Measurements from ENCODE around the gene FGD6. TPM values are rescaled to one million over a fixed set of nuclear protein-coding genes. Genes with fewer than 3 reads are reported as not detected.

FGD6 gene
- total RNA-seq, 1 donor from 2014 or later, result 11.9 TPM

DNA sequence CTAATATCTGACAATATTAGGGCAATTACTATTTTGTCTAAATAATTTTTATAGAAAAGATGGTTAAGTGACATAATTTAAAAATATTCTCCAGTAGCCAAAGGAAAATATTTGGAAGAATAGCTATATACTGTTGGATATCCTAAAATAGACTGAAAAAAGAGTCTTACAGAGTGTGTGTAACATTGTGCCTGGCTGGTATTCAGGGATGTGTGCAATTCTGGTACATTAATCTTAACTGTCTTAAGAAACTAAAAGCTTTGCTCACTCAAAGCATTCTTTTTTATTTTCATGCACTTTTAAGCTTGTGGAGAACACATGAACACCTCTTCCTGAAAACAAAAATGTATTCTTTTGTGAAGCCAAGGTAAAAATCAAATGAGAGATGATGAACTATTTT, 133.8 kb downstream of the FGD6 start:
- TF ChIP-seq, protein P1, sequence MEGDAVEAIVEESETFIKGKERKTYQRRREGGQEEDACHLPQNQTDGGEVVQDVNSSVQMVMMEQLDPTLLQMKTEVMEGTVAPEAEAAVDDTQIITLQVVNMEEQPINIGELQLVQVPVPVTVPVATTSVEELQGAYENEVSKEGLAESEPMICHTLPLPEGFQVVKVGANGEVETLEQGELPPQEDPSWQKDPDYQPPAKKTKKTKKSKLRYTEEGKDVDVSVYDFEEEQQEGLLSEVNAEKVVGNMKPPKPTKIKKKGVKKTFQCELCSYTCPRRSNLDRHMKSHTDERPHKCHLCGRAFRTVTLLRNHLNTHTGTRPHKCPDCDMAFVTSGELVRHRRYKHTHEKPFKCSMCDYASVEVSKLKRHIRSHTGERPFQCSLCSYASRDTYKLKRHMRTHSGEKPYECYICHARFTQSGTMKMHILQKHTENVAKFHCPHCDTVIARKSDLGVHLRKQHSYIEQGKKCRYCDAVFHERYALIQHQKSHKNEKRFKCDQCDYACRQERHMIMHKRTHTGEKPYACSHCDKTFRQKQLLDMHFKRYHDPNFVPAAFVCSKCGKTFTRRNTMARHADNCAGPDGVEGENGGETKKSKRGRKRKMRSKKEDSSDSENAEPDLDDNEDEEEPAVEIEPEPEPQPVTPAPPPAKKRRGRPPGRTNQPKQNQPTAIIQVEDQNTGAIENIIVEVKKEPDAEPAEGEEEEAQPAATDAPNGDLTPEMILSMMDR (IDR thresholded peaks at IDR 0.05), result no peak
- Mint-ChIP-seq H3K27me3 (ENCODE audit: unreplicated experiment) (no peaks in the 10 kb centered on the region), H3K36me3 (ENCODE audit: unreplicated experiment) (peaks cover 5% of the 10 kb centered on the region), H3K4me1 (ENCODE audit: unreplicated experiment) (peaks cover 22% of the 10 kb centered on the region), H3K27ac (ENCODE audit: unreplicated experiment) (peak overlapping the region; percentile 80), H3K4me3 (ENCODE audit: unreplicated experiment) (no peak overlapping the region), H3K9me3 (ENCODE audit: unreplicated experiment) (no peaks in the 10 kb centered on the region)
- no peak for DNase-seq (ENCODE audit: extremely low spot score, unreplicated experiment)

DNA sequence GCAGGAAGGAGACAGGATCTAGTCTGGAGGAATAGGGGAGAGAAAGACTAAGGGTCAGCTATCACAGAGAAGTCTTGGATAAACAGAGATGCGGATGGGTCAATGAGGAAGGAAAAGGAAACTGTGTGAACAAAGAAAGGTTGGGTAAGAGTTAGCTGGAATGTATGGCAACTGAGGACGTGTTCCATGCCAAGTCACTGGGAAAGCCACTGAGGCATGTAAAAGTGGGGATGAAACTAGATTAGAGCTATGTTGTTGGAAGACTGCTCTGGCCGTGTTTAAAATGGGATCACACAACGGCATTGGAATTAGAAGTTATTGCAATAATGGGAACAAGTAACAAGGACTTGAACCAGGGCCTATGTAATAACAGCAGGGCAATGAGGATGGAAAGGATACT, 139.9 kb downstream of the FGD6 start:
- Mint-ChIP-seq H3K4me3 (ENCODE audit: unreplicated experiment) (no peak overlapping the region), H3K9me3 (ENCODE audit: unreplicated experiment) (no peaks in the 10 kb centered on the region), H3K27ac (ENCODE audit: unreplicated experiment) (no peak overlapping the region), H3K36me3 (ENCODE audit: unreplicated experiment) (peaks cover 4% of the 10 kb centered on the region), H3K27me3 (ENCODE audit: unreplicated experiment) (no peaks in the 10 kb centered on the region), H3K4me1 (ENCODE audit: unreplicated experiment) (peaks cover 15% of the 10 kb centered on the region)
- TF ChIP-seq, protein P1 (IDR thresholded peaks at IDR 0.05), result no peak
- DNase-seq (ENCODE audit: extremely low spot score, unreplicated experiment), result no peak

DNA sequence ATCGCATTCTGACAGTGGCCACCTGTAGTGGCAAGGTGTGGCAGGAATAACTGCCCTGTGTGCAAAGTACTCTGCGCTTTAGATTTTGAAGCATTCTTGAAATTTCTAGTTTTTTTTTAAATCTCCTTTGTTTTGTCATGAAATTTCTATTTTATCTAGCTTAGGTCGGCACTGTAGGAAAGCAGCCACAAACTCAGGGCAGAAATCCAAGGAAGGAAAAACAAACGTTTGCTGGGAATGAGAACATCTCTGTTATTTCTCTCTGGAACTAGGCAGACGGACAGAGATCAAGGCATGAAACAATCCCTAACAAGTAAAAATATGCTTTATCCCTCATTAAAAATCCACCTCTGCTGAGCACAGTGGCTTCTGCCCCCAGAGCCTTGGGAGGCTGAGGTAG, 142.5 kb downstream of the FGD6 start:
- Mint-ChIP-seq H3K27me3 (ENCODE audit: unreplicated experiment) (no peaks in the 10 kb centered on the region), H3K4me1 (ENCODE audit: unreplicated experiment) (peaks cover 22% of the 10 kb centered on the region), H3K4me3 (ENCODE audit: unreplicated experiment) (no peak overlapping the region), H3K9me3 (ENCODE audit: unreplicated experiment) (no peaks in the 10 kb centered on the region), H3K27ac (ENCODE audit: unreplicated experiment) (peak overlapping the region; percentile 74), H3K36me3 (ENCODE audit: unreplicated experiment) (no peaks in the 10 kb centered on the region)
- DNase-seq (ENCODE audit: extremely low spot score, unreplicated experiment), result no peak
- TF ChIP-seq, protein P1 (IDR thresholded peaks at IDR 0.05), result no peak

DNA sequence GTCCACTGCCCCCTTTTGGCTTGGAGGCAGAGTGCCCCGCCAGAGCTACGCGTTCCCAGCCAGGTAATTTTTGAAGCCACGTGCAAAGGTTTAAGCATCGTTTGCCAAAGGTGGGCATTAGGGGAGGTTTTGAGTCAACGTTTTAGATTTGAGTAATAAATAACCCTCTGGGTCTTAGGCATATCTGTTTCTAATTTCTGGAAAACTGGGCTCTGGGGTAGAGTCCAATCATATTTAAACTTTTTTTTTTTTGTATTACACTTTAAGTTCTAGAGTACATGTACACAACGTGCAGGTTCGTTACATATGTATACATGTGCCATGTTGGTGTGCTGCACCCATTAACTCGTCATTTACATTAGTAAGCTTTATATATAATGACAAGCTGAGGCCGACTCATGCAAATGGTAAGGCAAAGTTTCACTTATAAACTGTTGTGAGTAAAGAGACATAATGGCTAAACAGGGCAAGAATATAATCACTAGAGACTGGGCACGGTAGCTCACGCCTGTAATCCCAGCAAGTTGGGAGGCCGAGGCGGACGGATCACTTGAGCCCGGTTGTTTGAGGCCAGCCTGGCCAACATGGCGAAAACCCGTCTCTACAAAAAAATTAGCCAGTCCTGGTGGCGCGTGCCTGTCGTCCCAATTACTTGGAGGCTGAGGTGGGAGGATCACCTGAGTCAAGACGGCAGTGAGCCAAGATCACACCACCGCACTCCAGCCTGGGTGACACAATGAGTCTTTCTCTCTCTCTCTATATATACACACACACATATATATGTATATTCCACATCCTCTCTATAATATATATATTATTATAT, 143.4 kb downstream of the FGD6 start:
- H3K4me3 Mint-ChIP-seq (ENCODE audit: unreplicated experiment), result peak overlapping the region; percentile 93
- H3K27me3 Mint-ChIP-seq (ENCODE audit: unreplicated experiment), result no peaks in the 10 kb centered on the region
- TF ChIP-seq, protein P1 (IDR thresholded peaks at IDR 0.05), result peak; percentile 91
- DNase-seq (ENCODE audit: extremely low spot score, unreplicated experiment), result no peak
- peaks cover 22% of the 10 kb centered on the region for H3K4me1 Mint-ChIP-seq (ENCODE audit: unreplicated experiment)
- H3K9me3 Mint-ChIP-seq (ENCODE audit: unreplicated experiment), result no peaks in the 10 kb centered on the region
- peak overlapping the region; percentile 91 for H3K27ac Mint-ChIP-seq (ENCODE audit: unreplicated experiment)
- no peaks in the 10 kb centered on the region for H3K36me3 Mint-ChIP-seq (ENCODE audit: unreplicated experiment)

DNA sequence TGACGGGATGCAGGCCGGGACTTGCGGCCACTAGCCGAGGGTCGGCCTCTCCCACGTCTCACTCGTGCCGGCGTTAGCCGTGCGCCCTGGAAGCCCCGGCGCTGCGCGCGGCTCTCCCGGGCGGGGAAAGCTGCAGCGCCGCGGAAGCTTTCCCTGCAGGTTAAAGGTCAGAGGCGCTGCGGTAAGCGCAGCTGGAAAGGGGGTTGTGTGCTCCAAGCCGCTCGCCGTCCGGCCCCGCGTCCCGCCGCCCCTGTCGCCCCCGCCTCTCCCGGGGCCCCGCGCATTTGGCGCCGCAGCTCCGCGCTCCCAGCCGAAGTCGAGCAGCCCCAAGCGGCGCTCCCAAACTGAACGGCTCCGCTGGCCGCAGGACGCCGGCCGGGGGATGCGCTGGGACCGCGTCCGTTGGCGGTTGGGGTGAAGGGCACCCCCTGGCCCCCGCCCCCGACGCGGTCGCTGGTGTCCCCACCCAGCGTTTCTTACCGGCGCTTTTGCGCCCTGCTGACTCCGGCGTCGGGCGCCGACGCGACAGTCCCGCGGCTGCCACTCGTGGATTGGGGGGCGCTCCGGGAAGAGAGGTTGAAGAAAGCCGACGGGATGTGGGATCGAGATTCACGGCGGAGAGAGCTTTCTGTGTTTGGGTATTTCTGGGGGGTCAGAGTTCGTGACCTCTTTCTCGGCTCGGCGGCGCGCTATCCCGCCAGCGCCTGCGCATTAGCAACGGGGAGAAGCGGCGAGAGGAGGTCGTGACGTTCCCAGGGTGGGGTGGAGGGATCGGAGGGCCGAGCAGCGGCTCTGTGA, 144.2 kb downstream of the FGD6 start, which contains the start of gene NR2C1:
Gene NR2C1, minus strand, starts transcription at position 719 of the 798 bp plus-strand sequence. CDS start 6,234 bp downstream, outside the sequence.
- Mint-ChIP-seq H3K4me1 (ENCODE audit: unreplicated experiment) (peaks cover 22% of the 10 kb centered on the region), H3K9me3 (ENCODE audit: unreplicated experiment) (no peaks in the 10 kb centered on the region), H3K27me3 (ENCODE audit: unreplicated experiment) (no peaks in the 10 kb centered on the region), H3K27ac (ENCODE audit: unreplicated experiment) (peak within 1 kb of the TSS; percentile 91), H3K36me3 (ENCODE audit: unreplicated experiment) (peaks cover 1% of the 10 kb centered on the region), H3K4me3 (ENCODE audit: unreplicated experiment) (peak within 1 kb of the TSS; percentile 93)
- peak; percentile 95 for DNase-seq (ENCODE audit: extremely low spot score, unreplicated experiment)
- TF ChIP-seq, protein P1 (IDR thresholded peaks at IDR 0.05), result no peak
